ENCODE results near the gene MT1H. TPM values are rescaled to one million over a fixed set of nuclear protein-coding genes. Genes with fewer than 3 reads are reported as not detected.
"Not testable (repeated sequence)": the region's sequence is repeated elsewhere in the genome, so short reads cannot be mapped to it uniquely, and the experiment has no call there.

The MT1H gene
- total RNA-seq, 1 experiment from 2014 or later, result not detected

DNA sequence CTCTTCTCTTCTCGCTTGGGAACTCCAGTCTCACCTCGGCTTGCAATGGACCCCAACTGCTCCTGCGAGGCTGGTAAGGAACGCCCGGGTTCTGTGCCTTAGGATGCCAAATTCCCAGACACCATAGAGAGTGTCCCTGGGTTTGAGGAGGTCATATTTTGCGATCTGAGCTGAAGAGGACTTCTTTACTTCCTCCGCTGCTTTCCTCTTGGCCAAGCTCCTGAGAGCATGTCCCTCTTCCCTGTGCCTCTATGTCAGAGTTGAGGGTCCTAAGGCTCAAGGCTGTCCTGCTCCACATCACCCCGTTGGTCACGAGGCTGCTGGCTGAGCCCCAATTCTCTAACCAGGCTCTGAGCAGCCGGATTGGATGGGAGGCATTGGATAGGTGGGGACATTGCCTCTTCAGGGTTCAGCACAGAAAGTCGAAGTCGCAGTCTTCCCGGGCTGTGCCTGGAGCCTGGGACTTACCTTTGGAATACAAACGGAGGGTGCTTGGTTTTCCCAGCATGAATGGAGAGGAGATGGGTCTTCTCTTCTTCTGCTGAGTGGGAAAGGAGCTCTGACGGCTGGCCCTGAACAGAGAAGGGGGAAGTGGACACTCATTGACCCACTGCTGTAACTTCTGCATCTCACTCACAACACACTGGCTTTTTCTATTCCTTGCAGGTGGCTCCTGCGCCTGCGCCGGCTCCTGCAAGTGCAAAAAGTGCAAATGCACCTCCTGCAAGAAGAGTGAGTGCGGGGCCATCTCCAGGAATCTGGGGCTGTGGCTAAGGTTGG is 416 bp downstream of the MT1H start:
- H3K27ac ChIP-seq, result no peak overlapping the region
- no peaks in the 10 kb centered on the region for H3K79me2 ChIP-seq (ENCODE audit: low read depth)
- CTCF ChIA-PET, result no interaction called here
- no peaks in the 10 kb centered on the region for H3K36me3 ChIP-seq (ENCODE audit: low read depth)
- peaks cover 10% of the 10 kb centered on the region for H3K27me3 ChIP-seq (ENCODE audit: insufficient read depth, low read depth)
- peaks cover 4% of the 10 kb centered on the region for H3F3A ChIP-seq (ENCODE audit: insufficient read depth, low read depth)
- H4K20me1 ChIP-seq (ENCODE audit: insufficient read depth), result no peaks in the 10 kb centered on the region
- H3K4me1 ChIP-seq (replicated peaks; ENCODE audit: insufficient read depth), result peaks cover 10% of the 10 kb centered on the region
- no TSS peak for BruUV-seq (replicated peaks)
- no peak overlapping the region for H2AFZ ChIP-seq
- H3K9me2 ChIP-seq (ENCODE audit: insufficient read depth), result no peaks in the 10 kb centered on the region
- TF ChIP-seq, protein P1, sequence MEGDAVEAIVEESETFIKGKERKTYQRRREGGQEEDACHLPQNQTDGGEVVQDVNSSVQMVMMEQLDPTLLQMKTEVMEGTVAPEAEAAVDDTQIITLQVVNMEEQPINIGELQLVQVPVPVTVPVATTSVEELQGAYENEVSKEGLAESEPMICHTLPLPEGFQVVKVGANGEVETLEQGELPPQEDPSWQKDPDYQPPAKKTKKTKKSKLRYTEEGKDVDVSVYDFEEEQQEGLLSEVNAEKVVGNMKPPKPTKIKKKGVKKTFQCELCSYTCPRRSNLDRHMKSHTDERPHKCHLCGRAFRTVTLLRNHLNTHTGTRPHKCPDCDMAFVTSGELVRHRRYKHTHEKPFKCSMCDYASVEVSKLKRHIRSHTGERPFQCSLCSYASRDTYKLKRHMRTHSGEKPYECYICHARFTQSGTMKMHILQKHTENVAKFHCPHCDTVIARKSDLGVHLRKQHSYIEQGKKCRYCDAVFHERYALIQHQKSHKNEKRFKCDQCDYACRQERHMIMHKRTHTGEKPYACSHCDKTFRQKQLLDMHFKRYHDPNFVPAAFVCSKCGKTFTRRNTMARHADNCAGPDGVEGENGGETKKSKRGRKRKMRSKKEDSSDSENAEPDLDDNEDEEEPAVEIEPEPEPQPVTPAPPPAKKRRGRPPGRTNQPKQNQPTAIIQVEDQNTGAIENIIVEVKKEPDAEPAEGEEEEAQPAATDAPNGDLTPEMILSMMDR (conservative IDR thresholded peaks at IDR 0.05), result no peak
- TF ChIP-seq EZH2 (IDR thresholded peaks at IDR 0.05; ENCODE audit: low read depth), result no peak
- POLR2A ChIA-PET (ENCODE audit: unreplicated experiment), result interaction anchor here (0.6 kb wide), 1 partner anchor 52 kb away, joined by 3 read pairs; no protein-coding TSS in a partner anchor
- intact Hi-C loops (cut with micrococcal nuclease; ENCODE audit: unreplicated experiment), result no loop called here
- no peak for DNase-seq
- H3K9me3 ChIP-seq (ENCODE audit: insufficient read depth, low read depth), result no peaks in the 10 kb centered on the region
- H3K4me3 ChIP-seq, result no peak overlapping the region
- H3K4me2 ChIP-seq, result no peak overlapping the region

DNA sequence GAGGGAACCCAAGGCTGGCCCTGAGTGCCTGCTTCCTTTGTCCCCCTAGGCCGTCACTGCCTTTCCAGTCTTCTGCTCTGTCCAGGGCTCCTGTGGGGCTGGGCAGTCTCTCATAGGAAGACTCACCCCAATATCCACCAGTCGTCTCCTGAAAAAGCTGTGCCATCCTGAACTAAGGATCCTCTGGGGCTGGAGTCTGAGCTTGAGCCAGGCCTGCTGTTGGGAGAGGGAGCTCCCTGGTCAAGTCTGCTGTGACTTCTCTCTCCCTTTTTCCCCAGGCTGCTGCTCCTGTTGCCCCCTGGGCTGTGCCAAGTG is 963 bp downstream of the MT1H start:
- no peaks in the 10 kb centered on the region for H3K9me3 ChIP-seq (ENCODE audit: insufficient read depth, low read depth)
- no peak for DNase-seq
- no peaks in the 10 kb centered on the region for H4K20me1 ChIP-seq (ENCODE audit: insufficient read depth)
- peaks cover 5% of the 10 kb centered on the region for H3K4me1 ChIP-seq (replicated peaks; ENCODE audit: insufficient read depth)
- ChIA-PET POLR2A (ENCODE audit: unreplicated experiment) (no interaction called here), CTCF (no interaction called here)
- H2AFZ ChIP-seq, result no peak overlapping the region
- intact Hi-C loops (cut with micrococcal nuclease; ENCODE audit: unreplicated experiment), result no loop called here
- no peaks in the 10 kb centered on the region for H3K36me3 ChIP-seq (ENCODE audit: low read depth)
- TF ChIP-seq, protein P1 (conservative IDR thresholded peaks at IDR 0.05), result no peak
- TF ChIP-seq EZH2 (IDR thresholded peaks at IDR 0.05; ENCODE audit: low read depth), result no peak
- H3K27ac ChIP-seq, result no peak overlapping the region
- peaks cover 10% of the 10 kb centered on the region for H3K27me3 ChIP-seq (ENCODE audit: insufficient read depth, low read depth)
- H3K79me2 ChIP-seq (ENCODE audit: low read depth), result no peaks in the 10 kb centered on the region
- H3K4me2 ChIP-seq, result no peak overlapping the region
- no peak overlapping the region for H3K4me3 ChIP-seq
- H3F3A ChIP-seq (ENCODE audit: insufficient read depth, low read depth), result no peaks in the 10 kb centered on the region
- no peaks in the 10 kb centered on the region for H3K9me2 ChIP-seq (ENCODE audit: insufficient read depth)
- no TSS peak for BruUV-seq (replicated peaks)

DNA sequence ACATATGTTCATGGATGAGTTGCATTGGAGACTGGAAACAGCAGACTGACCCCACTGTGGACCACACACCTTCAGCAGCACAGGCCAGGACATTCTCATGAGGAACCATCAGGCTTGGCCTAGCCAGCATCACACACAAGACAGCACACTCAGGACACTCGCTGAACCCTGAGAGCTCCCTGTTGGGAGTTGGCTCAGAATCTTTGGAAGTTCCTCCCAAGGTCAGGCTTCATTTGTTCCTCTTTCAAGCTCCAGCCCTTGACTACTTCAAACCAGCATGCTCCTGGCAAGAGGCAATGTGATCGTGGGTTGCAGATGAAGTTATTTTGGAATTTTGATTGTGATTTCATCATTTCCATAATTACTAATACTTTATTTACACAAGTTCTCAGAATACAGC is 2.1 kb downstream of the MT1H start:
- H3K4me3 ChIP-seq; H4K20me1 ChIP-seq (ENCODE audit: insufficient read depth); H3K4me1 ChIP-seq (replicated peaks; ENCODE audit: insufficient read depth); H3K27ac ChIP-seq; H3F3A ChIP-seq (ENCODE audit: insufficient read depth, low read depth); intact Hi-C loops (cut with micrococcal nuclease; ENCODE audit: unreplicated experiment); POLR2A ChIA-PET (ENCODE audit: unreplicated experiment); H3K9me3 ChIP-seq (ENCODE audit: insufficient read depth, low read depth); H3K79me2 ChIP-seq (ENCODE audit: low read depth); H3K4me2 ChIP-seq; H3K36me3 ChIP-seq (ENCODE audit: low read depth); H3K9me2 ChIP-seq (ENCODE audit: insufficient read depth); DNase-seq; H2AFZ ChIP-seq; CTCF ChIA-PET; BruUV-seq (replicated peaks): not testable (repeated sequence)
- peaks cover 10% of the 10 kb centered on the region for H3K27me3 ChIP-seq (ENCODE audit: insufficient read depth, low read depth)

DNA sequence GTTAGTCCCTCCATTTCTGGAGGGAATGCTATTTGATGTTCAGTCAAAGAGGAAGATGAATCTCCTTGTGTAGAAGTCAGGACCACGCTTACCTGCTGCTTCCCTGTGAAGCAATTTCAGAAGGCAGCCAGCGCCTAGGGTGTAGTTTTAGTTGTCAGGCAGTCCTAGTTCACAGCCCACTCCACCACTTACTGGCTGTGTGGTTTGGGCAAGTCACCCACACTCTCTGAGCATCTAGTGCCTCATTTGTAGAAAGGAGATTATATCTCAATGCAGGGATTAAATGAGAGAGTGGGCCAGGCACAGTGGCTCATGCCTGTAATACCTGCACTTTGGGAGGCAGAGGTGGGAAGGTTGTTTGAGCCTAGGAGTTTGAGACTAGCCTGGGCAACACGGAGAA is 2.6 kb downstream of the MT1H start:
- H3F3A ChIP-seq (ENCODE audit: insufficient read depth, low read depth); H3K4me2 ChIP-seq; H3K27ac ChIP-seq; DNase-seq; H3K9me2 ChIP-seq (ENCODE audit: insufficient read depth); BruUV-seq (replicated peaks); H3K79me2 ChIP-seq (ENCODE audit: low read depth); CTCF ChIA-PET; H3K9me3 ChIP-seq (ENCODE audit: insufficient read depth, low read depth); intact Hi-C loops (cut with micrococcal nuclease; ENCODE audit: unreplicated experiment); H4K20me1 ChIP-seq (ENCODE audit: insufficient read depth); H3K4me1 ChIP-seq (replicated peaks; ENCODE audit: insufficient read depth); H3K4me3 ChIP-seq; H3K36me3 ChIP-seq (ENCODE audit: low read depth); H2AFZ ChIP-seq: not testable (repeated sequence)
- POLR2A ChIA-PET (ENCODE audit: unreplicated experiment), result interaction anchor here (0.6 kb wide), 1 partner anchor 70 kb away, joined by 3 read pairs; no protein-coding TSS in a partner anchor
- peaks cover 10% of the 10 kb centered on the region for H3K27me3 ChIP-seq (ENCODE audit: insufficient read depth, low read depth)

Measured in PC-9 (cell line).